NCI-H1092 treated with DMSO at 0.1 percent for 48 hours (cell line): ENCODE results near the gene CENPU.
"Not testable (repeated sequence)": the region's sequence is repeated elsewhere in the genome, so short reads cannot be mapped to it uniquely, and the experiment has no call there.

Experiments
- DNase-seq: peaks from one replicate; lab custom pipeline; 2025; lab: John Stamatoyannopoulos, UW

Gene CENPU, protein sequence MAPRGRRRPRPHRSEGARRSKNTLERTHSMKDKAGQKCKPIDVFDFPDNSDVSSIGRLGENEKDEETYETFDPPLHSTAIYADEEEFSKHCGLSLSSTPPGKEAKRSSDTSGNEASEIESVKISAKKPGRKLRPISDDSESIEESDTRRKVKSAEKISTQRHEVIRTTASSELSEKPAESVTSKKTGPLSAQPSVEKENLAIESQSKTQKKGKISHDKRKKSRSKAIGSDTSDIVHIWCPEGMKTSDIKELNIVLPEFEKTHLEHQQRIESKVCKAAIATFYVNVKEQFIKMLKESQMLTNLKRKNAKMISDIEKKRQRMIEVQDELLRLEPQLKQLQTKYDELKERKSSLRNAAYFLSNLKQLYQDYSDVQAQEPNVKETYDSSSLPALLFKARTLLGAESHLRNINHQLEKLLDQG

DNA sequence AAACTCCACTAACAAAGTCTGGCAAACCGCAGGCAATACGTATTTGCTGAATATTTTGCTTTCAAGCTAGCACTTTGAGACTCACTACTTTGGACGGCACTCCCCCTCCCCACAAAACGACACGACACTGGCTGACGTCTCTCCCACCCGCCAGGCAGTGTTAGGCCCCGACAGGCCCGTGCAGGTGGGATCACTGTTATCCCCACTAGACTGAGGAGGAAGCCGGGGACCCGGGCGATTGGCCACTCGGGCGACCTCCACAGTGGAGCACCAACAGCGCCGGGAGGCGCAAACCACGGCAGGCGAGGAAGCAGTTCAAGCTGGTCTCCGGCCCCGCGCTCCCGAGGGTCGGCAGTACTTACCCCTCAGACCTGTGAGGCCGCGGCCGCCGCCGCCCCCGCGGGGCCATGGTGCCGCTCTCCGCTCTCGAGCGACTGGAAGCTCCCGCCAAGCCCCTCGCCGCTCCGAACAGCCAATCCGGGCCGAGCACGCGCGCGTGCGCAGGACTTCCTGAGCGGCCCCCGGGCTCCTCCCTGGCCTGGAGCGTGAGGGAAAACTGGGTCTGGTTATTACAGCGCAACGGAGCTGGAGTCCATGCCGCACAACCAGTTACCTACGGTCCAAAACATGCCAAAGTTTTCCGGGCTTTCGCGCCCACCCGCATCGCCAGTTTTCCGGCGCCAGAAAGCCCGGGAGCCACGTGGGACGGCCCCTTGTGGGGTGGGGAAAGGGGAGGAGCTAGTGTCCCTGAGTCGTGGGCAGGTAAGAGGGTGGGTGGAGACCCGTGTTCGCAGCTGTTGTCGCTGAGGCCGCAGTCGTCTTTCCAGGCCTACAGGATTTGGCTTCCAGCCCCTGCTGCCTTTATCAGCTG, at the start of gene CENPU:
Gene CENPU, minus strand, starts transcription at position 443 of the 871 bp plus-strand sequence. Its CDS starts 34 bp downstream, at position 409.
- peak; percentile 100 for DNase-seq

- DNase-seq: no peak
Observed at GRCh38 chr4:184782731-184783373, 49.0 kb upstream of the CENPU start.

GRCh38 chr4:184779160-184779559, 45.3 kb upstream of the CENPU start:
- not testable (repeated sequence) for DNase-seq

DNA sequence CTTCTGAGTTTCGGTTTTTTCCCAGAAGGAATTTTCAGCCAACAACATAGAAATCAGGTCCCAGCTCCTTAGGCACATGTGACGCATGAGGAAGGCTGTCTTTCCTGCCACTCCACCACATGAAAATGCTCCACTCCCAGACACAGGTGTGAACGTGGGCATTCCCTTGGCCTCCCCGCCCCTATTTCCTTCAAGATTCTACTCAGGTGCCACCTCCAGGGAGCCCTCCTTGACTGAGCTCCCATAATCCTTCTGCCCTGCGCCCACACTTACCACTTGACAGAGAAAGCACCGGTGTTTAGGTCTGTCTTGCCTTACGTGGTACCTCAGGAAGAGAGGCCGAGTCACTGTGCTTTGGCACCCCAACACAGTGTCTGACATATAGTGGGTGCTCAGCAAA, 44.4 kb upstream of the CENPU start:
- no peak for DNase-seq

- DNase-seq: no peak
Observed at GRCh38 chr4:184776821-184777220, 42.9 kb upstream of the CENPU start.

- no peak for DNase-seq
Observed at GRCh38 chr4:184775854-184776555, 42.1 kb upstream of the CENPU start.

DNA sequence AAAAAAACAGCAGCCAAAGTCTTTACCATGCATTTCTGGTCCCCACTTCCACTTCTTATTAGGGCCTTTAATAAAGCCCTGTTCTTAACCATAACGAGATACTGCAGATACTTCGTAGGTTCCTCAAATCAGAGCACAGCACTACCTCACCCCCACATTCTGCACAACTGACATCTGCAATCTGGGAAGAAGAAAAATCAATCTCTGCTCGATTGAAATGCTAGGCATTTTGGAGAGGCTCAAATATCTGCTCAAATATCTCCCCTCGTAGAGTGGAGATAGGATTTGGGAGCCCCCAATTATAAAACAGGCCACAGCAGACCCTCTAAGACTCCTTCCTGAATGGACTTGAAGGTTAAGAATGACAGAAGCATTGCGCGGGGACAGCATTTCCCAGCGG, 40.3 kb upstream of the CENPU start:
- no peak for DNase-seq

- no peak for DNase-seq
Observed at GRCh38 chr4:184771416-184771815, 37.5 kb upstream of the CENPU start.

DNA sequence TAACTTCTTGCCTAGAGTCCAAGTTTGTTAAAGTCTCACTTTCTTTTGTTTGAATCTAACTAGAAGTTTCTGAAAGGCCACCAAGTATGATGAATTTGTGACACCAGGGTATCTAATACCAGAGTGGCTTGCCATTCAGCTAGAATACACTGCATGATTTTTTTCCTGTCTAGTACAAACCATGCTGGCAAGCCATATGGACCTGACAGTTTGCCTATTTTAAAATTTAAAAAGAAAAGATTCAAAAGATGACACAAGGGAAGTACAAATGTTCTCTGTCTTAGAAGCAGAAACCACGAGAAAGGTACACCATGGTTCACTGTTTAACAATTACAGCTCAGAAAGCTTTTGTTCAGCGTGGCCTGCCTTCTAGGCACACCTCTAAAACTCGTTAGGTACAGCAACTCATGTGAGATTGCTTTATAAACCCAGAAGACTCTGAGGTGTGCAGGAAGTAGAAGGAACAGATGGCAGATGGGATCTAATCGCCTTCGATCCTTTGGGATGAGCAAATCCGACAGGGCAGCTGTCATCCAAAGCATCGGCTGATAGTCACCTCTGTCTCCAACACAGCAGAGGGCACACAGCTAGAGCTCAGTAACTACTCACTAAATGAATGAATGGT, 35.4 kb upstream of the CENPU start:
- DNase-seq: no peak

- no peak for DNase-seq
Observed at GRCh38 chr4:184768296-184768695, 34.4 kb upstream of the CENPU start.

DNA sequence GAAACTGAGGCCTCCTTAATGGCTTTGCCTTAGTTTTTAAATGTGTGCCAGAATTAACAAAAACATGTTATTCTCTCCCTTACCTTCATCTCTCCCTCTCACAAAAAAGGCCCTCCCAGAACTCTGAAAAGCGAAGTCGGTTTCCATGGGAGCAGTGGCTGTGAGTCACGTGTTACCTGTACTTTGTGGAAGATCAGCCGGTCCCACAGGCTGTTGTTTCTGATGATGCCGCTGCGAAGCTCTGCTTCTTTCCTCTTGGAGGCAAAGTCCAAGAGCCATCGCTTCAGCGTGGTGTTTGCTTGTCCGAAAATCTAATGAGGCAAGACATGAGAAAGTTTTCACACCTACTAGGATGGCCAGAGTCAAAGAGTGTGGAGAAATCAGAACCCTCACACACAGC, 32.5 kb upstream of the CENPU start:
- no peak for DNase-seq

GRCh38 chr4:184765473-184766340, 31.8 kb upstream of the CENPU start:
- DNase-seq: no peak

DNA sequence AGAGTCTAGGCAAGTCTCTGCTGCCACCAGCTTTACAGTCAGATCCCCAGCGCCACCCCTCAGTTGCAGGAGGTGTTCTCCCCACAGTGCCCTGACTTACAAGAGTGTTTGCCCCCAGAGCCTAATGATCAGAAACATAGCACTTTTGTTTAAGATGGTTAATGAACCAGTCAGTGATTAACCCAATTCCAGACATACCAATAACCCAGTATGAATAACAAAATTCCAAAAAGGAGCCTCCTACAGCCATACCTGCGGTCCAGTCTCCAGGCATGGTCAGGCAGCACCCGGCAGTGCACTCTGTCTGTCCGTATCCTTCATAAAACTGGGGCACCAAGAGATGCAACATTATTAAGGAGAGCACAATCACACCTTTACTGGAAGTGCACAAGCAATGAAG, 30.7 kb upstream of the CENPU start:
- DNase-seq: no peak

GRCh38 chr4:184763150-184763780, 29.4 kb upstream of the CENPU start:
- no peak for DNase-seq

DNA sequence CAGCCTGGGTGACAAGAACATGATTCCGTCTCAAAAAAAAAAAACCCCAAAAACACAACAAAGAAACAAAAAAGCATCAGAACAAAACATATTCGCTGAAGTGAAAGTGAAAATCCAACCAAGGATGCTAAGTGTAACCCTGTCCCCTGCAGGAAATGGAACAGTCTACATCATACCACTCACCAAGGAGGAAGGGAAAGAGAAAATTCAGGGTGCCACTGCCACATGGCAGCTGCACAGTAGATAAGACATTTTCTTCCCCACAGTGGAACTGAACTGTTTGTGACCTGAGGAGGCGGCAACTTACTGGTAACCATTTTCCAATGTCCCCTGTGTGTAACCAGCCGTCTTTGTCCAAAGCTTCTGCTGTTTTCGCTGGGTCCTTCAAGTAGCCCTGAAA, 28.2 kb upstream of the CENPU start:
- no peak for DNase-seq

DNA sequence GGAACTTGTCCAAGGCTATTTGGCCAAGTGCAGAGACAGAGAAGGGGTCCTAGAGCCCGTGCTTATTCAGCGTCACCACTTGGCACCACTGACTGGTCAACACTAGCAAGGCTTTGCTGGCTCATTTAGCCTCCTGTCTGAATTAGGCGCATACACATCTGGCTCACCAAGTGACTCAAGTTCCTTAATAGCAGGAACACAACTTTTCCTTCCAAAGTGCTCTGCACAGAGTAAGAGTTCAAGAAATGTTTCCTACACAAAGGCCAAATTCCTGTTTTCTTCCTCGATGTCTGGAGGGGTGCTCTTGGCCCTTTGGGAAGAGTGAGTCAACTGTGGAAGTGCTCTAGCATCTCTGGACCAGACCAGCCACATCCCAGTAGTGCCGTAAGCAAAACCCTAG, 26.8 kb upstream of the CENPU start:
- DNase-seq: no peak

GRCh38 chr4:184757810-184758209, 23.9 kb upstream of the CENPU start:
- no peak for DNase-seq

DNA sequence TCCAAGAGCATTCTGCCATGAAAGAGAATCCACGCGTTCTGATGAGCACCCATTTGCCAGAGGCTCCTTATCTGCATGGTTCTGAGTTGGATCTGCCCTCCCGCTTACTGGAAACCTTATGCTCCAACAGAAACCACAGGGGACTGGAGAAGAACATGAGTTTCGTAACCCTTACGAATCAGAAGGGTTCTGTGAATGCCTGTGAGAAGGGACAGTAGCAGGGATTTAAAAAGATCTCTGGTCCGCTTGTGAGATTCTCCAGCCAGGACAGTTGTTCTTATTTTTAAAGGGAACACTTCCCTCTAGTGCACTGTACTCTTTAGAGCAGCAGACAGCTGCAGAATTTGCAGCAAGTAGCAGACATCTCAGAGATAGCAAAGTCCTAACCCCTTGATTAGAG, 22.5 kb upstream of the CENPU start:
- DNase-seq: no peak

- no peak for DNase-seq
Observed at GRCh38 chr4:184755278-184755677, 21.4 kb upstream of the CENPU start.
